Left ventricle myocardium inferior (tissue), 1 donor: ENCODE measurements around the gene DHODH. TPM values are rescaled to one million over a fixed set of nuclear protein-coding genes. Genes with fewer than 3 reads are reported as not detected.
"Not testable (repeated sequence)": the region's sequence is repeated elsewhere in the genome, so short reads cannot be mapped to it uniquely, and the experiment has no call there.

Experiments
- DNase-seq: peaks from one replicate; pipeline ENCODE4 v3.0.0-alpha.2; 2020
- H3K27ac ChIP-seq: fragments of 200-600 bp; replicated peaks from 2 replicates; pipeline ENCODE4 v1.8.0; 2021
- H3K27me3 ChIP-seq: fragments of 200-600 bp; 2 replicates; pipeline ENCODE4 v1.8.0; 2021; ENCODE audit warnings: low read depth
- H3K36me3 ChIP-seq: fragments of 200-600 bp; 2 replicates; pipeline ENCODE4 v1.8.0; 2021
- H3K4me1 ChIP-seq: fragments of 200-600 bp; 2 replicates; pipeline ENCODE4 v1.8.0; 2021
- H3K4me3 ChIP-seq: fragments of 200-600 bp; 2 replicates; pipeline ENCODE4 v1.8.0; 2021; ENCODE audit warnings: mild to moderate bottlenecking, moderate library complexity
- H3K9me3 ChIP-seq: fragments of 200-600 bp; replicated peaks from 2 replicates; pipeline ENCODE4 v1.8.0; 2021
- CTCF ChIP-seq: fragments of 200-600 bp; IDR thresholded peaks from 2 replicates; pipeline ENCODE4 v1.8.0; 2021; ENCODE audit warnings: antibody characterized with exemption, mild to moderate bottlenecking, borderline replicate concordance
- intact Hi-C: fragments of 100-400 bp; cut with micrococcal nuclease; formaldehyde crosslinking; loops from one replicate; pipeline ENCODE4 v1.11.0; 2022
- total RNA-seq: library from RNA; stranded (reverse); fragmentation: NEBNext Ultra II Directional; extraction: Animal tissue kit (Norgen Biotek cat#: 25700); gene quantifications from one replicate; pipeline ENCODE4 v1.2.1, GENCODE V29; 2021
- donor health status: DM: no; HTN: yes; CAD: no; lungs with severe emphysema.

Gene DHODH
- total RNA-seq, 1 donor from 2014 or later = 8.1 TPM

- no peaks in the 10 kb centered on the region for H3K27me3 ChIP-seq
- no peak for DNase-seq
- H3K4me1 ChIP-seq = peaks cover 11% of the 10 kb centered on the region
- H3K4me3 ChIP-seq = no peak overlapping the region
- no peak for TF ChIP-seq CTCF
- H3K9me3 ChIP-seq = peaks cover 5% of the 10 kb centered on the region
- H3K36me3 ChIP-seq = peaks cover 36% of the 10 kb centered on the region
- H3K27ac ChIP-seq = no peak overlapping the region
- intact Hi-C loops = no loop called here
These were observed 35.8 kb downstream of the DHODH start for GRCh38 chr16:72044296-72044695.

GRCh38 chr16:72044825-72045359 is 36.3 kb downstream of the DHODH start:
- no peak for DNase-seq
- peaks cover 11% of the 10 kb centered on the region for H3K4me1 ChIP-seq
- no peak for TF ChIP-seq CTCF
- H3K27ac ChIP-seq = no peak overlapping the region
- H3K27me3 ChIP-seq = no peaks in the 10 kb centered on the region
- H3K4me3 ChIP-seq = no peak overlapping the region
- peaks cover 36% of the 10 kb centered on the region for H3K36me3 ChIP-seq
- intact Hi-C loops = no loop called here
- H3K9me3 ChIP-seq = peaks cover 11% of the 10 kb centered on the region

GRCh38 chr16:72049110-72049509 is 40.6 kb downstream of the DHODH start:
- no peak for DNase-seq
- Histone ChIP-seq H3K36me3 (no peaks in the 10 kb centered on the region), H3K4me3 (no peak overlapping the region), H3K4me1 (no peaks in the 10 kb centered on the region), H3K9me3 (peaks cover 13% of the 10 kb centered on the region), H3K27me3 (no peaks in the 10 kb centered on the region), H3K27ac (no peak overlapping the region)
- no peak for TF ChIP-seq CTCF
- intact Hi-C loops = no loop called here

- Histone ChIP-seq H3K9me3 (peaks cover 13% of the 10 kb centered on the region), H3K4me1 (no peaks in the 10 kb centered on the region), H3K27me3 (no peaks in the 10 kb centered on the region), H3K4me3 (no peak overlapping the region), H3K27ac (no peak overlapping the region), H3K36me3 (no peaks in the 10 kb centered on the region)
- intact Hi-C loops = no loop called here
- TF ChIP-seq CTCF = no peak
- DNase-seq = no peak
These were observed 42.4 kb downstream of the DHODH start for GRCh38 chr16:72050769-72051464.

GRCh38 chr16:72051818-72052217 is 43.3 kb downstream of the DHODH start:
- intact Hi-C loops = no loop called here
- no peak for TF ChIP-seq CTCF
- Histone ChIP-seq H3K27ac (no peak overlapping the region), H3K36me3 (no peaks in the 10 kb centered on the region), H3K9me3 (peaks cover 13% of the 10 kb centered on the region), H3K4me3 (no peak overlapping the region), H3K4me1 (no peaks in the 10 kb centered on the region), H3K27me3 (no peaks in the 10 kb centered on the region)
- no peak for DNase-seq

- H3K9me3 ChIP-seq, H3K27ac ChIP-seq, DNase-seq, H3K27me3 ChIP-seq, H3K4me3 ChIP-seq, H3K4me1 ChIP-seq, intact Hi-C loops, H3K36me3 ChIP-seq: not testable (repeated sequence)
These were observed 45.8 kb downstream of the DHODH start, which contains the start of gene HP for GRCh38 chr16:72054254-72054847. Gene HP (plus strand): TSS chr16:72054505. CDS start chr16:72054653, 148 bp downstream.
